HCT116 (cell line): ENCODE results near the gene SRPK2. TPM values are rescaled to one million over a fixed set of nuclear protein-coding genes. Genes with fewer than 3 reads are reported as not detected.

ENCODE experiments used
- ATAC-seq: fragments of 200-7000 bp; cut with Tn5 transposase; 2 replicates; pipeline ENCODE4 v1.9.1; 2020; ENCODE audit warnings: mild to moderate bottlenecking, moderate library complexity
- BruUV-seq: library from RNA; stranded (reverse); fragments of 400-500 nt; replicated peaks from 2 replicates; lab custom pipeline; 2021; lab: Mats Ljungman, UMichigan
- CTCF ChIA-PET: fragments of 300-600 bp; sonication (Branson Sonifier 250); formaldehyde crosslinking; loops from one replicate; lab custom pipeline; 2021; ENCODE audit warnings: antibody characterized with exemption; lab: Charles Lee
- POLR2A ChIA-PET: fragments of 300-600, 350-600 bp; sonication (Branson Sonifier 250); formaldehyde crosslinking; loops from one replicate; lab custom pipeline; 2021; ENCODE audit warnings: antibody characterized with exemption; lab: Charles Lee
- RAD21 ChIA-PET, 2 experiments: fragments of 300-600 bp; sonication (Branson Sonifier 250); formaldehyde crosslinking; loops; one replicate each; lab custom pipeline; 2023; ENCODE audit warnings: low total read pairs in 2 of 2; ENCODE audit not compliant: uncharacterized antibody in 2 of 2, unreplicated experiment in 2 of 2, low non-redundant PET in 1 of 2; lab: Charles Lee
- DNase-seq: peaks from one replicate; pipeline ENCODE4 v3.0.0-alpha.2; 2010; ENCODE audit warnings: low read depth, low spot score
- H2AFZ ChIP-seq: fragments of 200-600 bp; shearing (Covaris generic), sonication (generic); 2 replicates; pipeline ENCODE4 v1.6.1; 2017; ENCODE audit warnings: low read depth, mixed run types, mixed read lengths, antibody characterized with exemption, low read length; ENCODE audit not compliant: poor library complexity, severe bottlenecking
- H3K27ac ChIP-seq: 2 replicates; pipeline ENCODE4 v1.5.1; 2012; ENCODE audit warnings: low read depth, low read length
- H3K27me3 ChIP-seq: fragments of 200-600 bp; sonication (generic); 2 replicates; pipeline ENCODE4 v1.6.1; 2016; ENCODE audit warnings: mixed run types, low read length, mixed read lengths; ENCODE audit not compliant: insufficient read depth
- H3K36me3 ChIP-seq, 2 experiments: fragments of 200-500 bp in 1 of 2; fragments of 200-600 bp in 1 of 2; sonication (Bioruptor generic) in 1 of 2; sonication (generic) in 1 of 2; 2 replicates each; pipeline versions ENCODE4 v1.5.1 to v1.6.1; 2014 to 2016; ENCODE audit warnings: low read length in 2 of 2, inconsistent platforms in 1 of 2, mixed read lengths in 1 of 2, mixed run types in 1 of 2; ENCODE audit not compliant: insufficient read depth in 2 of 2, control insufficient read depth in 1 of 2
- H3K4me1 ChIP-seq, 2 experiments: fragments of 200-600 bp in 1 of 2; sonication (generic) in 1 of 2; 2 replicates each; pipeline versions ENCODE4 v1.5.1 to v1.6.1; 2012 to 2017; ENCODE audit warnings: low read length in 2 of 2, inconsistent platforms in 1 of 2, mild to moderate bottlenecking in 1 of 2, mixed read lengths in 1 of 2, mixed run types in 1 of 2, moderate library complexity in 1 of 2; ENCODE audit not compliant: insufficient read depth in 2 of 2, control insufficient read depth in 1 of 2
- H3K4me2 ChIP-seq: fragments of 200-600 bp; sonication (generic); 2 replicates; pipeline ENCODE4 v1.6.1; 2017; ENCODE audit warnings: mixed run types, low read length, mixed read lengths
- H3K4me3 ChIP-seq, 2 experiments: fragments of 200-600 bp in 1 of 2; sonication (generic) in 1 of 2; replicated peaks in 1 of 2; 2 replicates each; pipeline ENCODE4 v1.5.1; 2011 to 2016; ENCODE audit warnings: low read length in 2 of 2, control low read depth in 1 of 2, low read depth in 1 of 2, mild to moderate bottlenecking in 1 of 2, mixed read lengths in 1 of 2, mixed run types in 1 of 2
- H3K79me2 ChIP-seq: fragments of 200-600 bp; sonication (generic); 2 replicates; pipeline ENCODE4 v1.6.1; 2017; ENCODE audit warnings: mild to moderate bottlenecking, mixed run types, low read length, moderate library complexity, mixed read lengths; ENCODE audit not compliant: insufficient read depth
- H3K9ac ChIP-seq: fragments of 200-600 bp; sonication (generic); 2 replicates; pipeline ENCODE4 v1.6.1; 2016; ENCODE audit warnings: low read length, mixed read lengths
- H3K9me2 ChIP-seq: fragments of 200-600 bp; sonication (generic), shearing (Covaris generic); 2 replicates; pipeline ENCODE4 v1.6.1; 2017; ENCODE audit warnings: mixed run types, mild to moderate bottlenecking, moderate library complexity; ENCODE audit not compliant: insufficient read depth
- H3K9me3 ChIP-seq, 2 experiments: fragments of 200-500 bp in 1 of 2; fragments of 200-600 bp in 1 of 2; sonication (Bioruptor generic) in 1 of 2; sonication (generic) in 1 of 2; 2 replicates each; pipeline ENCODE4 v1.6.1; 2014 to 2017; ENCODE audit warnings: low read length in 2 of 2, mixed read lengths in 2 of 2, inconsistent platforms in 1 of 2, low read depth in 1 of 2, mild to moderate bottlenecking in 1 of 2, mixed run types in 1 of 2, moderate library complexity in 1 of 2; ENCODE audit not compliant: control insufficient read depth in 1 of 2, insufficient read depth in 1 of 2
- H4K20me1 ChIP-seq: fragments of 200-600 bp; sonication (generic), shearing (Covaris generic); 2 replicates; pipeline ENCODE4 v1.6.1; 2017; ENCODE audit warnings: mixed run types, mild to moderate bottlenecking, moderate library complexity; ENCODE audit not compliant: insufficient read depth
- CBX3 ChIP-seq: IDR thresholded peaks from 2 replicates; pipeline ENCODE4 v1.6.1; 2012; ENCODE audit warnings: low read depth
- CEBPB ChIP-seq: IDR thresholded peaks from 2 replicates; pipeline ENCODE4 v1.6.1; 2012; ENCODE audit warnings: low read depth
- ELF1 ChIP-seq: IDR thresholded peaks from 2 replicates; pipeline ENCODE4 v1.6.1; 2012; ENCODE audit warnings: low read depth, borderline replicate concordance
- EZH2 ChIP-seq: fragments of 200-600 bp; sonication (generic); IDR thresholded peaks from 2 replicates; pipeline ENCODE4 v1.6.1; 2017; ENCODE audit warnings: antibody characterized with exemption, mixed run types
- EZH2phosphoT487 ChIP-seq: fragments of 200-600 bp; IDR thresholded peaks from 2 replicates; pipeline ENCODE4 v1.6.1; 2018; ENCODE audit warnings: antibody characterized with exemption, borderline replicate concordance
- FOSL1 ChIP-seq: IDR thresholded peaks from 2 replicates; pipeline ENCODE4 v1.6.1; 2012; ENCODE audit warnings: low read depth
- JUND ChIP-seq: IDR thresholded peaks from 2 replicates; pipeline ENCODE4 v1.6.1; 2012
- POLR2A ChIP-seq: IDR thresholded peaks from 2 replicates; pipeline ENCODE4 v1.7.0; 2011; ENCODE audit warnings: borderline replicate concordance; ENCODE audit not compliant: insufficient read depth, insufficient read length; ENCODE audit errors: extremely low read depth
- POLR2AphosphoS5 ChIP-seq: IDR thresholded peaks from 2 replicates; pipeline ENCODE4 v1.6.1; 2011; ENCODE audit warnings: mild to moderate bottlenecking, low read depth, low read length, moderate library complexity
- SIN3A ChIP-seq: IDR thresholded peaks from 2 replicates; pipeline ENCODE4 v1.6.1; 2012; ENCODE audit warnings: low read depth
- SP1 ChIP-seq: IDR thresholded peaks from 2 replicates; pipeline ENCODE4 v1.6.1; 2012; ENCODE audit warnings: low read depth
- SRF ChIP-seq: IDR thresholded peaks from 2 replicates; pipeline ENCODE4 v1.6.1; 2012; ENCODE audit warnings: low read depth
- TCF7L2 ChIP-seq: IDR thresholded peaks from 2 replicates; pipeline ENCODE4 v1.7.0; 2011; ENCODE audit warnings: borderline replicate concordance, inconsistent platforms; ENCODE audit not compliant: insufficient read depth, insufficient read length; ENCODE audit errors: extremely low read depth
- YY1 ChIP-seq: IDR thresholded peaks from 2 replicates; pipeline ENCODE4 v1.6.1; 2011; ENCODE audit warnings: low read length, low read depth, moderate library complexity, mild to moderate bottlenecking; ENCODE audit not compliant: insufficient replicate concordance; ENCODE audit errors: extremely low read depth
- ZBTB33 ChIP-seq: IDR thresholded peaks from 2 replicates; pipeline ENCODE4 v1.6.1; 2011; ENCODE audit warnings: mild to moderate bottlenecking, low read length, moderate library complexity; ENCODE audit not compliant: insufficient replicate concordance; ENCODE audit errors: extremely low read depth
- ZFX ChIP-seq: fragments of 450-650 bp; IDR thresholded peaks from 2 replicates; pipeline ENCODE4 v1.6.1; 2017
- ZNF274 ChIP-seq: fragments of 200-500 bp; sonication (Bioruptor generic); IDR thresholded peaks from 2 replicates; pipeline ENCODE4 v1.6.1; 2014; ENCODE audit warnings: mild to moderate bottlenecking, low read depth, low read length, inconsistent platforms
- intact Hi-C: fragments of 100-400 bp; cut with micrococcal nuclease; formaldehyde crosslinking; loops from 2 replicates; pipeline ENCODE4 v1.10.0; 2022
- total RNA-seq: library from RNA; stranded (reverse); gene quantifications from one replicate; pipeline ENCODE4 v1.2.1, GENCODE V29; 2021; ENCODE audit not compliant: unreplicated experiment
- TF ChIP-seq, protein P1 (sequence below): IDR thresholded peaks from 2 replicates; pipeline ENCODE4 v1.6.1; 2012; ENCODE audit warnings: low read depth
- TF ChIP-seq, protein P2 (sequence below): IDR thresholded peaks from 2 replicates; pipeline ENCODE4 v1.6.1; 2012
- TF ChIP-seq, protein P3 (sequence below), 3 experiments: fragments of 200-600 bp in 1 of 3; sonication (generic) in 1 of 3; IDR thresholded peaks in 2 of 3; conservative IDR thresholded peaks in 1 of 3; 2 replicates each; pipeline ENCODE4 v1.5.1; 2012 to 2017; ENCODE audit warnings: low read depth in 2 of 3, low read length in 2 of 3, antibody characterized with exemption in 1 of 3, borderline replicate concordance in 1 of 3, control low read depth in 1 of 3, mild to moderate bottlenecking in 1 of 3, mixed read lengths in 1 of 3, mixed run types in 1 of 3, moderate library complexity in 1 of 3; ENCODE audit not compliant: insufficient read depth in 1 of 3

SRPK2 gene
- total RNA-seq, 1 experiment from 2014 or later, result 37.4 TPM

GRCh38 chr7:105210721-105211205, 178.0 kb downstream of the SRPK2 start:
- Histone ChIP-seq H3K4me1 (no peaks in the 10 kb centered on the region), H3K27ac (no peak overlapping the region), H3K36me3 (no peaks in the 10 kb centered on the region), H3K4me2 (no peak overlapping the region), H3K9me3 (no peaks in the 10 kb centered on the region), H3K9ac (no peak overlapping the region), H3K9me2 (no peaks in the 10 kb centered on the region), H3K79me2 (peaks cover 67% of the 10 kb centered on the region), H2AFZ (no peak overlapping the region), H3K27me3 (no peaks in the 10 kb centered on the region), H4K20me1 (no peaks in the 10 kb centered on the region), H3K4me3 (no peak overlapping the region)
- BruUV-seq, result no TSS peak
- RAD21 ChIA-PET, result no interaction called here
- no peak for ATAC-seq
- intact Hi-C loops, result no loop called here
- POLR2A ChIA-PET, result no interaction called here
- TF ChIP-seq SP1, result no peak
- no peak for TF ChIP-seq TCF7L2
- TF ChIP-seq ZBTB33, result no peak
- TF ChIP-seq, protein P1, sequence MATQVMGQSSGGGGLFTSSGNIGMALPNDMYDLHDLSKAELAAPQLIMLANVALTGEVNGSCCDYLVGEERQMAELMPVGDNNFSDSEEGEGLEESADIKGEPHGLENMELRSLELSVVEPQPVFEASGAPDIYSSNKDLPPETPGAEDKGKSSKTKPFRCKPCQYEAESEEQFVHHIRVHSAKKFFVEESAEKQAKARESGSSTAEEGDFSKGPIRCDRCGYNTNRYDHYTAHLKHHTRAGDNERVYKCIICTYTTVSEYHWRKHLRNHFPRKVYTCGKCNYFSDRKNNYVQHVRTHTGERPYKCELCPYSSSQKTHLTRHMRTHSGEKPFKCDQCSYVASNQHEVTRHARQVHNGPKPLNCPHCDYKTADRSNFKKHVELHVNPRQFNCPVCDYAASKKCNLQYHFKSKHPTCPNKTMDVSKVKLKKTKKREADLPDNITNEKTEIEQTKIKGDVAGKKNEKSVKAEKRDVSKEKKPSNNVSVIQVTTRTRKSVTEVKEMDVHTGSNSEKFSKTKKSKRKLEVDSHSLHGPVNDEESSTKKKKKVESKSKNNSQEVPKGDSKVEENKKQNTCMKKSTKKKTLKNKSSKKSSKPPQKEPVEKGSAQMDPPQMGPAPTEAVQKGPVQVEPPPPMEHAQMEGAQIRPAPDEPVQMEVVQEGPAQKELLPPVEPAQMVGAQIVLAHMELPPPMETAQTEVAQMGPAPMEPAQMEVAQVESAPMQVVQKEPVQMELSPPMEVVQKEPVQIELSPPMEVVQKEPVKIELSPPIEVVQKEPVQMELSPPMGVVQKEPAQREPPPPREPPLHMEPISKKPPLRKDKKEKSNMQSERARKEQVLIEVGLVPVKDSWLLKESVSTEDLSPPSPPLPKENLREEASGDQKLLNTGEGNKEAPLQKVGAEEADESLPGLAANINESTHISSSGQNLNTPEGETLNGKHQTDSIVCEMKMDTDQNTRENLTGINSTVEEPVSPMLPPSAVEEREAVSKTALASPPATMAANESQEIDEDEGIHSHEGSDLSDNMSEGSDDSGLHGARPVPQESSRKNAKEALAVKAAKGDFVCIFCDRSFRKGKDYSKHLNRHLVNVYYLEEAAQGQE, result no peak
- no peak for TF ChIP-seq ZNF274
- no peak for TF ChIP-seq CBX3
- TF ChIP-seq ELF1, result no peak
- TF ChIP-seq, protein P2, sequence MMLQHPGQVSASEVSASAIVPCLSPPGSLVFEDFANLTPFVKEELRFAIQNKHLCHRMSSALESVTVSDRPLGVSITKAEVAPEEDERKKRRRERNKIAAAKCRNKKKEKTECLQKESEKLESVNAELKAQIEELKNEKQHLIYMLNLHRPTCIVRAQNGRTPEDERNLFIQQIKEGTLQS, result no peak
- TF ChIP-seq ZFX, result no peak
- TF ChIP-seq, protein P3, sequence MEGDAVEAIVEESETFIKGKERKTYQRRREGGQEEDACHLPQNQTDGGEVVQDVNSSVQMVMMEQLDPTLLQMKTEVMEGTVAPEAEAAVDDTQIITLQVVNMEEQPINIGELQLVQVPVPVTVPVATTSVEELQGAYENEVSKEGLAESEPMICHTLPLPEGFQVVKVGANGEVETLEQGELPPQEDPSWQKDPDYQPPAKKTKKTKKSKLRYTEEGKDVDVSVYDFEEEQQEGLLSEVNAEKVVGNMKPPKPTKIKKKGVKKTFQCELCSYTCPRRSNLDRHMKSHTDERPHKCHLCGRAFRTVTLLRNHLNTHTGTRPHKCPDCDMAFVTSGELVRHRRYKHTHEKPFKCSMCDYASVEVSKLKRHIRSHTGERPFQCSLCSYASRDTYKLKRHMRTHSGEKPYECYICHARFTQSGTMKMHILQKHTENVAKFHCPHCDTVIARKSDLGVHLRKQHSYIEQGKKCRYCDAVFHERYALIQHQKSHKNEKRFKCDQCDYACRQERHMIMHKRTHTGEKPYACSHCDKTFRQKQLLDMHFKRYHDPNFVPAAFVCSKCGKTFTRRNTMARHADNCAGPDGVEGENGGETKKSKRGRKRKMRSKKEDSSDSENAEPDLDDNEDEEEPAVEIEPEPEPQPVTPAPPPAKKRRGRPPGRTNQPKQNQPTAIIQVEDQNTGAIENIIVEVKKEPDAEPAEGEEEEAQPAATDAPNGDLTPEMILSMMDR (IDR thresholded peaks at IDR 0.05 in 2 of 3, conservative IDR thresholded peaks at IDR 0.05 in 1 of 3; ENCODE audit: borderline replicate concordance in 1 of 3, insufficient read depth in 1 of 3, low read depth in 2 of 3, low read length in 2 of 3), result no peak
- no peak for TF ChIP-seq EZH2
- no peak for TF ChIP-seq JUND
- no peak for TF ChIP-seq SIN3A
- TF ChIP-seq POLR2AphosphoS5, result no peak
- TF ChIP-seq SRF, result no peak
- TF ChIP-seq POLR2A, result no peak
- no peak for TF ChIP-seq FOSL1
- TF ChIP-seq CEBPB, result no peak
- TF ChIP-seq EZH2phosphoT487, result no peak
- no peak for TF ChIP-seq YY1
- CTCF ChIA-PET, result no interaction called here
- no peak for DNase-seq
